GOT3 (cell line): Measurements from ENCODE around the gene ITGA2B.
A peak's percentile ranks its signal among the peaks of the same experiment; 100 is the strongest.
"Not testable (repeated sequence)": the region's sequence is repeated elsewhere in the genome, so short reads cannot be mapped to it uniquely, and the experiment has no call there.

Source experiments
- DNase-seq: peaks from one replicate; lab custom pipeline; 2025; ENCODE audit warnings: mixed read lengths; lab: John Stamatoyannopoulos, UW

Gene ITGA2B

GRCh38 chr17:44329516-44329915 lies 59.9 kb downstream of the ITGA2B start:
- not testable (repeated sequence) for DNase-seq

GRCh38 chr17:44327715-44328449 lies 61.6 kb downstream of the ITGA2B start:
- no peak for DNase-seq

- peak; percentile 77 for DNase-seq
These were observed 62.5 kb downstream of the ITGA2B start for GRCh38 chr17:44326861-44327444.

- DNase-seq = peak; percentile 84
These were observed 64.7 kb downstream of the ITGA2B start, which contains the start of gene SLC25A39 for GRCh38 chr17:44324571-44325275. Gene SLC25A39 (minus strand): TSS chr17:44324823. CDS start chr17:44323562, 1,261 bp downstream.

GRCh38 chr17:44324092-44324570 lies 65.3 kb downstream of the ITGA2B start:
- no peak for DNase-seq

GRCh38 chr17:44323359-44324091 lies 65.9 kb downstream of the ITGA2B start:
- DNase-seq = no peak

GRCh38 chr17:44322236-44322895 lies 67.1 kb downstream of the ITGA2B start:
- DNase-seq = no peak
